IPS-NIHi7 (cell line): ENCODE measurements around the gene TGIF2LX.
"Not testable (repeated sequence)": the region's sequence is repeated elsewhere in the genome, so short reads cannot be mapped to it uniquely, and the experiment has no call there.

Experiments
- DNase-seq: peaks from one replicate; pipeline ENCODE4 v3.0.0; 2012; ENCODE audit warnings: mixed read lengths; ENCODE audit errors: extremely low spot score

TGIF2LX gene

DNA sequence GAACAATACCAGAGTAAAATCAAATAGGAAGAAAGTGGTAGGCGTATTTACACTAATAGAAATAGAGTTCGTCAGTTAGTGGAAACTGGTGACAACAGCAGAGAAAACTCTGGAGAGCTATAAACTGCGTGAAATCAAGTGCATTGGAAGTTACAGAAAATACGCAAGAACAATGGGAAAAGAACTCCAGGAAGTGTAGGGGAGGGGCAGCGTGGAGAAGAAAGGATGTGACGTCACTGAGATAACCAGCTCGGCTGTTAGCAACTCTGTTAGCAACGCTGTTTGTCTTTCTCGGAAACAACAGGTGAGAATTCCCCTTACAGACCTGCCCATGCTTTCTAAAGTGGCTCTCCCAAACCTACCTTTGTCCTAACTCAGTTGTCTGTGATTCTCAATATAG lies at the start of gene TGIF2LX:
TSS of gene TGIF2LX (plus strand) at position 244 of the 400 bp plus-strand sequence. CDS start 178 bp downstream, outside the sequence.
- not testable (repeated sequence) for DNase-seq

DNA sequence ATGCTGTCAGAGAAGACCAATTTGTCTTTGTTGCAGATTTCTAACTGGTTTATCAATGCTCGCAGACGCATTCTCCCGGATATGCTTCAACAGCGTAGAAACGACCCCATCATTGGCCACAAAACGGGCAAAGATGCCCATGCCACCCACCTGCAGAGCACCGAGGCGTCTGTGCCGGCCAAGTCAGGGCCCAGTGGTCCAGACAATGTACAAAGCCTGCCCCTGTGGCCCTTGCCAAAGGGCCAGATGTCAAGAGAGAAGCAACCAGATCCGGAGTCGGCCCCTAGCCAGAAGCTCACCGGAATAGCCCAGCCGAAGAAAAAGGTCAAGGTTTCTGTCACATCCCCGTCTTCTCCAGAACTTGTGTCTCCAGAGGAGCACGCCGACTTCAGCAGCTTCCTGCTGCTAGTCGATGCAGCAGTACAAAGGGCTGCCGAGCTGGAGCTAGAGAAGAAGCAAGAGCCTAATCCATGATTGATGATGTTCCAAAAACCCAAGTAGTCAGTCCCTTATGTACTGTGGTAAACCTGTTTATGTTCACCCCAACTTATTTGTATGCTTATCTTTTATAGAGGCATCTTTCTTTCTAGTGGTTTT lies 728 bp downstream of the TGIF2LX start:
- not testable (repeated sequence) for DNase-seq

DNA sequence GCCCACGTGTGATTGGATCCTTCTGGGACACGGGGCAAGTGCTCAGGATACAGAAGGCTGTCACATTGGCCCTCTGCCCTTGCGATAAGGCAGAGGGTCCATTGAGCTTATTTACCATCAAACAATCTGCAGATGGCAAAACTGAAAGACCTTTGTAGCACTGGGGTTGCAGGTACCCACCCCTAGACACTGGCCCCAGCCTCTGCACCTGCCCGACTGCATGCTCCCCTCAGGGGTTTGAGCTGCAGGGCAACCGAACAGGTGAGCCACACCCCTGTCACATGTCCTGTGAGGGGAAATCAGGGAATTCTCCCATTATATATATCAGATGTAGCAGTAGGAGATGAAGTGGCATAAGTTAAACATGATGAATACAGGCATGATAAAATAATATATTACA lies 21.4 kb downstream of the TGIF2LX start:
- not testable (repeated sequence) for DNase-seq

DNA sequence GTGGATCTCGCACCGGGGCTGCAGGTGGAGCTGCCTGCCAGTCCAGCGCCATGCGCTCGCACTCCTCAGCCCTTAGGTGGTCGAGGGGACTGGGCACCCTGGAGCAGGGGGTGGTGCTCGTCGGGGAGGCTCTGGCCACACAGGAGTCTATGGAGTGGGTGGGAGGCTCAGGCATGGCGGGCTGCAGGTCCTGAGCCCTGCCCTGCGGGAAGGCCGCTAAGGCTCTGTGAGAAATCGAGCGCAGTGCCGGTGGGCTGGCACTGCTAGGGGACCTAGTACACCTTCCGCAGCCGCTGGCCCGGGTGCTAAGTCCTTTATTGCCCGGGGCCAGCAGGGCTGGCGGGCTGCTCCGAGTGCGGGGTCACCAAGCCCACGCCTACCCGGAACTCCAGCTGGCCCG lies 43.9 kb downstream of the TGIF2LX start:
- DNase-seq: not testable (repeated sequence)
